NB4 (cell line): ENCODE data around the gene PARD6B.

ENCODE experiments used
- DNase-seq: peaks from one replicate; pipeline ENCODE4 v3.0.0; 2010; ENCODE audit warnings: low read depth
- H3K4me3 ChIP-seq: one replicate; pipeline ENCODE4 v1.5.1; 2011; ENCODE audit warnings: mild to moderate bottlenecking, low read depth, low read length, moderate library complexity
- MYC ChIP-seq: IDR thresholded peaks from 2 replicates; pipeline ENCODE4 v1.6.1; 2011; ENCODE audit warnings: low read depth, low read length
- POLR2A ChIP-seq: IDR thresholded peaks from 2 replicates; pipeline ENCODE4 v1.6.1; 2011; ENCODE audit warnings: mild to moderate bottlenecking; ENCODE audit not compliant: insufficient read length; ENCODE audit errors: extremely low read depth
- TF ChIP-seq, protein P1 (sequence below): IDR thresholded peaks from 2 replicates; pipeline ENCODE4 v1.6.1; 2011; ENCODE audit warnings: low read depth, low read length
- TF ChIP-seq, protein P2 (sequence below): IDR thresholded peaks from one replicate; pipeline ENCODE4 v1.5.1; 2012; ENCODE audit warnings: low read depth, low read length

Gene PARD6B

DNA sequence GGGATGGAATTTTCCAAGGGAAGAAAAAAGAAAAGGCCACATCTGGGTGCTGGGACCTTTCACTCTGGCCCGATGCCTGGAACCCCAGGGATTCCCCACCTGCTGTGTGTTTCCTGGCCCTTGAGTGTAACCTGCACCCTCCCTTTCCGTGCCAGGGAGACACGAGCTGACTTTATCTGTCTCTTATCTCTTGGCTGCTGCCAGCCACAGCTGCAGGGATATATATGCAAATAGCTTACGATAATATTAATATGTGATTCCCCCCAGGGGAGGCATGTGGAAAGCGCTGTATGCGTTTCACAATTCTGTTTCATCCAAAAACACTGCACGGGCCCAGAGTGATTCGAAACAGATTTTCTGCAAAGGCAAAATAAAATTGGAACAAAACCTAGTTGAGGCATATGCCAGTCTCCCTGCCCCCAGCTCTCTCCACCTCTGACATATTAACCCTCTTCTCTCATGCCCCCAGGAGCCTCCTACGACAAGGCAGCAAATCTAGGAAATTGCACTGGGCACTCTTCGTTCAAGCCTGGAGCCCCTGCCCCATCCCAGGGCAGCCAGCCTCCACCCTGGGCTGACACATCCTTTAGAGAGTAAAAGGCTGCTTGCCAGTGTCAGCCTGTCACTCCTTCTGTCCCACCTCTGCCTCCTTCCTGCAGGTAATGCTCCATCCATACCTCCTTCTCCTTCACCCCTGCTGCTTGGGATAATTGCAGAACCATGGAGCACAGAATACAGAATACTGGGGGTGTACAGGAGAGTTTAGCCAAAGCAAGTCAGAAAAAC lies 41.3 kb upstream of the PARD6B start:
- TF ChIP-seq MYC (no peak), POLR2A (no peak)
- TF ChIP-seq, protein P1, sequence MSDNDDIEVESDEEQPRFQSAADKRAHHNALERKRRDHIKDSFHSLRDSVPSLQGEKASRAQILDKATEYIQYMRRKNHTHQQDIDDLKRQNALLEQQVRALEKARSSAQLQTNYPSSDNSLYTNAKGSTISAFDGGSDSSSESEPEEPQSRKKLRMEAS, result no peak
- TF ChIP-seq, protein P2, sequence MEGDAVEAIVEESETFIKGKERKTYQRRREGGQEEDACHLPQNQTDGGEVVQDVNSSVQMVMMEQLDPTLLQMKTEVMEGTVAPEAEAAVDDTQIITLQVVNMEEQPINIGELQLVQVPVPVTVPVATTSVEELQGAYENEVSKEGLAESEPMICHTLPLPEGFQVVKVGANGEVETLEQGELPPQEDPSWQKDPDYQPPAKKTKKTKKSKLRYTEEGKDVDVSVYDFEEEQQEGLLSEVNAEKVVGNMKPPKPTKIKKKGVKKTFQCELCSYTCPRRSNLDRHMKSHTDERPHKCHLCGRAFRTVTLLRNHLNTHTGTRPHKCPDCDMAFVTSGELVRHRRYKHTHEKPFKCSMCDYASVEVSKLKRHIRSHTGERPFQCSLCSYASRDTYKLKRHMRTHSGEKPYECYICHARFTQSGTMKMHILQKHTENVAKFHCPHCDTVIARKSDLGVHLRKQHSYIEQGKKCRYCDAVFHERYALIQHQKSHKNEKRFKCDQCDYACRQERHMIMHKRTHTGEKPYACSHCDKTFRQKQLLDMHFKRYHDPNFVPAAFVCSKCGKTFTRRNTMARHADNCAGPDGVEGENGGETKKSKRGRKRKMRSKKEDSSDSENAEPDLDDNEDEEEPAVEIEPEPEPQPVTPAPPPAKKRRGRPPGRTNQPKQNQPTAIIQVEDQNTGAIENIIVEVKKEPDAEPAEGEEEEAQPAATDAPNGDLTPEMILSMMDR, result no peak
- no peak for DNase-seq
- no peak overlapping the region for H3K4me3 ChIP-seq

DNA sequence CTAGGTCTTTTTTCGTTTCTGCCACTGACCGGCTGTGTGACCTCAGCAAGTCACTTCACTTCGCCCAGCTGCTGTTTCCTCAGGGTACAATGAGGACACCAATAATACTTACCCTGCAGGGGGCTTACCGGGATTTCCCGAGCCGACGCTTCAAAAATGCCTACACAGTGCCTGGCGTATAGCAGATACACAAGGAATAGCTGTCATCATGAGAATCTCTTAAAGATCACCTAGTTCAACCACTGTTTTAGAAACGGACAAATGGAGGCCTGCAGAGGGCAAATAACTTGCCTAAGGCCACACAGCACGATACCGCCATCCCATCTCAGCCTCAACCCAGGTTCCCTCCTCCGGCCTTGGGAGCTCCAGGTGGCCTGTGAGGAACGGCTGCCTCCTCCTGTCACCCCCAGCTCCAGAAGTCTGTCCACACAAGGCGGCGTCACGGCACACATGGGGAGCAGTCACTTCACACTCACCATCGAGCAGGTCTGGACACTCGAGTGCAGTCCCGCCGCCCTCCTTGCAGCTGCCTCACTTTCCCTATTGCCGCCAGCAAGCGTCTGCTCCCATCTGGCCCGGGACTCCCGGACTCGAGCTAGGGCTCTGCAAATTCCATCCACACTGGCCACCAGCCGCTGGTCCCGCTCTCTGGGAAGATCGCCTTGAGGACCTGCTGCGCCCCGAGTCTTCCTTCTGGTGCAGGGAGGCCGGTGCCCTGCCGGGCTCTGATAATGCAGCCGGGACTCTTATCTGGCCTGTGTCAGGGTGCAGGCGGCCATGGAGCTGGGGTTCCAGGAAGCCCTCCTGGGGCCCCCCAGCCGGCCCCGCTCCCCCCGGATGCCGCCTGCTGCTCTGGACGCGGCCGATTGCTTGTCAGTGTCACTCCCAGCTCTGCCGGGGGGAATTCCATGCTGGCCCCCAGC lies 40.5 kb upstream of the PARD6B start, which contains the start of gene RIPOR3:
RIPOR3 (minus strand) TSS at position 893 of the 923 bp plus-strand sequence; CDS start at position 479, 414 bp downstream.
- DNase-seq, result no peak
- no peak for TF ChIP-seq MYC
- H3K4me3 ChIP-seq, result no peak within 1 kb of the TSS

DNA sequence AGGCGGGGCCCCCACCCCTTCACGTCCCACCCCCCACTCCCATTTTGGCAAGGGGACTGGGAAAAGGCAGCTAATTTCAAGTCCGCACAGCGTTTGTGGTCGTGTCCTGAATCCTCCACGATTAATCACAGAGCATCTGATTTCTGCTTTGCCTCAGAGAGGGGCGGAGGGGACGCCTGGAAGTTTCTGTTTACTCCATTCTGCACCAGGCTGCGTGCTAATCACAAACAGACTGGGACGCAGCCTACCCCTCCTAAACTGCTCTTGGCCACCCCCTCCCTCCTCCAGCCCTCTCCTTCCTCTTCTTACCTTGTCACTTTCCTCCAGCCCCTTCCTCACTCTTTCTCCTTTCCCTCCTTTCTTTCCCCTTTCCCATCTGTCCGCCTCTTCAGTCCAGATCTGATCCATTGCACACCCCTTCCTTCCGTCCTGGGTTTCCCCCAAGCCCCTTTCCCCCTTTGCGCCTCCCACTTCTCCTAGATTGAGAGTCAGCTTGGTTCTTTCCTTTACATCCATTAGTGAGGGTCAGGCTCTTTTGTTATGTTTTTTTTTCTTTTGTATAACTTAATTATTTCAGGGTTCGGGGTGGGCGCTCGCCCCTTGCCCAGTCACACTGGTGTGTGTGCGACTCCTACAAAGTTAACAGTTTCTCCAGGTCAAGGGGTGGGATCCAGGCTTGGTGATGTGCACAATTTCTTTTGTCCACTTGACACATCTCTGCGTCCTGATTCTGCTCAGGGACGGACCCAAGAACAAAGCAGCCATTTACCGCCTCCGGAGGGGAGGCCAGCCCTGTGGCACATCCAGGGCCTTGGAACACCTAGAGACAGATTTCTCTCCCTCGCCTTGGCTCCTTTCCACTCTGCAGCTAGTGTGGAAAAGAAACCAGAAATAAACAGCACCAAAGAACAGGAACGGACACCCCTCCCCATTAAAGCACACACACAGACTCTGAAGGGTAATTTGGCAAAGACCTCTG lies 39.5 kb upstream of the PARD6B start:
- TF ChIP-seq, protein P2, result no peak
- TF ChIP-seq, protein P1, result no peak
- TF ChIP-seq POLR2A, result no peak
- TF ChIP-seq MYC, result no peak
- no peak for DNase-seq
- H3K4me3 ChIP-seq, result no peak overlapping the region

DNA sequence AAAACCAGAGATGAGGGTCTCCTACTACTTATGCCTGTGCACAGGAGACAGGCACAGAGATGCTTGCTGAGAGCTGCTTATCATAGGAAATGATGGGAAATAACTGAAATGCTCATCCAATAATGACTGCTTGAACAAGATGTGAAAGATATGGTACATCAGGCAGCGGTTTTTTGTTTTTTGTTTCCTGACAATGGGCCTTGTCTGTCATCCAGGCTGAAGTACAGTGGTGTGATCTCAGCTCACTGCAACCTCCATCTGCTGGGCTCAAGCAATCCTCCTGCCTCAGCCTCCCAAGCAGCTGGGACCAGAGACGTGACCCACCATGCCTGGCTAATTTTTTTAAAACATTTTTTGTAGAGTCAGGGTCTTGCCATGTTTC lies 38.8 kb upstream of the PARD6B start:
- DNase-seq, result no peak
- no peak overlapping the region for H3K4me3 ChIP-seq
- TF ChIP-seq POLR2A, result no peak
- TF ChIP-seq MYC, result no peak
- TF ChIP-seq, protein P2, result no peak
- TF ChIP-seq, protein P1, result no peak

DNA sequence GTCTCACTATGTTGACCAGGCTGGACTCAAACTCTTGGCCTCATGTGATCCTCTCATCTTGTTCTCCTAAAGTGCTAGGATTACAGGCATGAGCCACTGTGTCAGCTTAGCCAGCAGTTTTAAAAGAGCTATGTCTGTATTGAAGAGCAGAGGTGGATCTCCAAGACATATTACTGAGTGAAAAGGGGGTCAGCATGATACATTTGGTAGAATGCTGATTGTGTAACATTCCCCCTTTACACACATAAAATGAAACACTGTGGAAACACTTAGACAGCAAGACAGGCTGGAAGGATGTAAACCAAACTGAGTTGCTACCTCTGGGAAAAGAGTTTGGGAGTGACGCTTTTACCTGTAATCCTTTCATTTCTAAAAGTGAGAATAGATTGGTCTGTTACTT lies 38.4 kb upstream of the PARD6B start:
- no peak overlapping the region for H3K4me3 ChIP-seq
- TF ChIP-seq, protein P1, result no peak
- TF ChIP-seq, protein P2, result no peak
- TF ChIP-seq POLR2A (no peak), MYC (no peak)
- no peak for DNase-seq
